ENCODE results near the gene CYB561D2. TPM values are rescaled to one million over a fixed set of nuclear protein-coding genes. Genes with fewer than 3 reads are reported as not detected.

The CYB561D2 gene
- total RNA-seq, 3 donors from 2014 or later (not counting 1 experiment from before 2014, with no cell fraction given): 39.6 to 54.0 (median 50.5) TPM

DNA sequence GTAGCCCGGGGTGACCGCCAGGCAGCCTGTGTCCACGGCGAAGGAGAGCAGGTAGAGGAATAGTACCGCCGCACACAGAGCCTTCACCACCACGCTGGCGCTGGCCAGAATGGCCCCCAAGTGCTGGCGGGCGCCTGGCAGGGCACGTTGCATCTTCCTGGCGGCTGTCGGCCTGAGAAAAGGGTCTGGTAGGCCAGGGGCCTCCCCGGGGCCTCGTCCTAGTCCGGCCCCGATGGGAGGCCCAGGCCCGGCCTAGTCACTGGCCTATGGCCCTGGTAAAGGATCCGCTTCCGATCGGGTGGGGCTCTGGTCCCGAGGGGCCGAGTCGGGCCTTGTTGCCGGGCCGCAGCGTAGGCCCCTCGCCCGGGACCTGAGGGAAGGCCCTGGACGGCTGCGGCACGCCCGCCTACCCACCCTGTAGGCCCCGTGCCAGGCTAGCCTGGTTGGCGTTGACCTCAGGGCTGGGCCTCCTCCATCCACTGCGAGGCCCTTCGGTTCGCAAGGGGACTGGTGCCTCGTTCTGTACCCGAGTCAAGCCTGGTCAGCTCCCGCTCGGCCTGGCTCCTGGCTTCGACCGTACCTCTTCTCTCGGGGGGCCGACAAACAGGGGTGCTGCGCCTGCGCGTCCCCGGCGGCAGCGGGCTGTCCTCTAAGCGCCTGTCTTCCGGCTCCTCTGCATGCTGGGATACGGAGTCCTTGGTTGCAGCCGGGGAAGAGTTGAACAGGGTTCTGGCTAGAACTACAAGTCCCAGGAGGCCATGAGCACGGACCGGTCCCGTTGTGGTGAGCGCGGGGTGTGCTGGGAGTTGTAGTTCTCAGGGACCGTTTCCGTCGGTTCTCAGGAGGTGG, 8.5 kb downstream of the CYB561D2 start, which contains the start of gene TMEM115:
TSS of gene TMEM115 (minus strand) at position 611 of the 849 bp plus-strand sequence. CDS start at position 153, 458 bp downstream.
- intact Hi-C loops (cut with micrococcal nuclease): loop anchor here (1.0 to 10.0 kb wide), 5 partner anchors 8 to 1026 kb away; partner anchors contain the start of genes HYAL3, IFRD2, MANF and NAA80
- Histone ChIP-seq H3K9me3 (ENCODE audit: control insufficient read depth, insufficient read depth, low read length) (no peaks in the 10 kb centered on the region), H3K27me3 (ENCODE audit: control insufficient read depth, insufficient read depth, low read length) (no peaks in the 10 kb centered on the region), H3K27ac (ENCODE audit: low read length) (peak within 1 kb of the TSS; percentile 70), H3K36me3 (ENCODE audit: control insufficient read depth, insufficient read depth, low read length) (peaks cover 35% of the 10 kb centered on the region), H3K4me3 (ENCODE audit: low read length) (peak within 1 kb of the TSS; percentile 76), H3K4me1 (ENCODE audit: control insufficient read depth, insufficient read depth, low read length) (peaks cover 46% of the 10 kb centered on the region)
- Mint-ChIP-seq H3K36me3 (no peaks in the 10 kb centered on the region), H3K4me3 (peak within 1 kb of the TSS; percentile 99), H3K27ac (peak within 1 kb of the TSS; percentile 92 to 96), H3K9me3 (no peaks in the 10 kb centered on the region), H3K4me1 (peaks cover 30 to 49% of the 10 kb centered on the region in 2 donors), H3K27me3 (ENCODE audit: low read depth in 2 of 2) (no peaks in the 10 kb centered on the region)
- peak; percentile 86 to 98 for DNase-seq
- TF ChIP-seq, protein P1, sequence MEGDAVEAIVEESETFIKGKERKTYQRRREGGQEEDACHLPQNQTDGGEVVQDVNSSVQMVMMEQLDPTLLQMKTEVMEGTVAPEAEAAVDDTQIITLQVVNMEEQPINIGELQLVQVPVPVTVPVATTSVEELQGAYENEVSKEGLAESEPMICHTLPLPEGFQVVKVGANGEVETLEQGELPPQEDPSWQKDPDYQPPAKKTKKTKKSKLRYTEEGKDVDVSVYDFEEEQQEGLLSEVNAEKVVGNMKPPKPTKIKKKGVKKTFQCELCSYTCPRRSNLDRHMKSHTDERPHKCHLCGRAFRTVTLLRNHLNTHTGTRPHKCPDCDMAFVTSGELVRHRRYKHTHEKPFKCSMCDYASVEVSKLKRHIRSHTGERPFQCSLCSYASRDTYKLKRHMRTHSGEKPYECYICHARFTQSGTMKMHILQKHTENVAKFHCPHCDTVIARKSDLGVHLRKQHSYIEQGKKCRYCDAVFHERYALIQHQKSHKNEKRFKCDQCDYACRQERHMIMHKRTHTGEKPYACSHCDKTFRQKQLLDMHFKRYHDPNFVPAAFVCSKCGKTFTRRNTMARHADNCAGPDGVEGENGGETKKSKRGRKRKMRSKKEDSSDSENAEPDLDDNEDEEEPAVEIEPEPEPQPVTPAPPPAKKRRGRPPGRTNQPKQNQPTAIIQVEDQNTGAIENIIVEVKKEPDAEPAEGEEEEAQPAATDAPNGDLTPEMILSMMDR (IDR thresholded peaks at IDR 0.05): no peak
- peak; percentile 100 for ATAC-seq
- 2% methylated on average over 64 of the region's 64 CpGs for WGBS (ENCODE audit: insufficient coverage)

DNA sequence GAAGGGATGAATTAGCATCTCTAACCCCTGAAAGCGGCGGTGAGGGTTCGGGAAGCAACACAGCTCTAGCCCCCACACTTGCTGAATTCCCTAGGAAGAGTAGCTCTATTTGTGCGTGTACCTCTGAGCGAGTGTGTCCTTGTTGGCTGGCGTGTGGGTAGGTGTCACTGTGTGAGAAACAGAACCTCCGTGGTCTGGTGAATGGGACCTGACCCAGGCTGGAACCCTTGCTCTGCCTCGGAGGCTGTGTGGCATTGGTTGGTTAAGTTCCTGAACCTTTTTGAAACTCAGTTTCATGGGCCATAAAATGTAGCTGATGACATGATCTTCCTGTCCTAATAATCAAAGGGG, 9.1 kb downstream of the CYB561D2 start:
- peak in 2 of 3 donors; percentile 11 to 15 for ATAC-seq
- H3K27ac ChIP-seq (ENCODE audit: low read length): peak overlapping the region; percentile 1
- H3K27ac Mint-ChIP-seq: peak overlapping the region; percentile 92 to 96
- no peaks in the 10 kb centered on the region for H3K27me3 Mint-ChIP-seq (ENCODE audit: low read depth in 2 of 2)
- H3K4me3 Mint-ChIP-seq: peak overlapping the region; percentile 99
- H3K4me1 Mint-ChIP-seq: peaks cover 30 to 52% of the 10 kb centered on the region in 2 donors
- WGBS (ENCODE audit: insufficient coverage): 20% methylated on average over 8 of the region's 8 CpGs
- H3K4me3 ChIP-seq (ENCODE audit: low read length): no peak overlapping the region
- no peaks in the 10 kb centered on the region for H3K9me3 ChIP-seq (ENCODE audit: control insufficient read depth, insufficient read depth, low read length)
- peaks cover 52% of the 10 kb centered on the region for H3K4me1 ChIP-seq (ENCODE audit: control insufficient read depth, insufficient read depth, low read length)
- H3K9me3 Mint-ChIP-seq: no peaks in the 10 kb centered on the region
- TF ChIP-seq, protein P1 (IDR thresholded peaks at IDR 0.05): no peak
- DNase-seq: no peak
- intact Hi-C loops (cut with micrococcal nuclease): loop anchor here (1.0 to 10.0 kb wide), 5 partner anchors 8 to 1025 kb away; partner anchors contain the start of genes HYAL3, IFRD2, MANF and NAA80
- no peaks in the 10 kb centered on the region for H3K27me3 ChIP-seq (ENCODE audit: control insufficient read depth, insufficient read depth, low read length)
- no peaks in the 10 kb centered on the region for H3K36me3 Mint-ChIP-seq
- H3K36me3 ChIP-seq (ENCODE audit: control insufficient read depth, insufficient read depth, low read length): peaks cover 29% of the 10 kb centered on the region

DNA sequence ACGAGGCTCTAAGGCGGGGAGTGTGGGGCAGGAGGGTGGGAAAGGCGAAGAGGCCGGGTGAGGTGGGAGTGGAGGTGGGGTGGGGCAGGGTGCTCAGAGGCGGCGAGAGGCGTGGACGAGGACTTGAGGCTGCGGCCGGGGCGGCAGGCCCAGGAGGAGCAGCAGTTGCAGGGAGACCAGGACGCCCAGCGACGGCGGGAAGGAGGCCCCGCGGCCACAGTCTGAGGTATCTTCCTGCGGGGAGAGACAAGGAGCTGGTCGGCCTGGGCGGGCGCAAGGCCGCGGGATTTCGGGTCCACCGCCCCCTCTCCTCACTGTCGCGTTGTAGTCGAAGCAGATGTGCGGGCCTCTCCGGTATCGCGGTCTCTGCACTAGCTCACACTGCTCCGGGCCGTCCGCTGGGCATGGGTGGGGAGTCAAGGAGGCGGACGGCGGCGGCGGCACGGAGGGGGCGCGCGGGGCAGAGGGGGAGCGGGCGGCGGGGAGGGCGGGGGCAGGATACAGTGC, 14.0 kb downstream of the CYB561D2 start:
- Histone ChIP-seq H3K4me1 (ENCODE audit: control insufficient read depth, insufficient read depth, low read length) (peaks cover 31% of the 10 kb centered on the region), H3K36me3 (ENCODE audit: control insufficient read depth, insufficient read depth, low read length) (no peaks in the 10 kb centered on the region), H3K4me3 (ENCODE audit: low read length) (peak overlapping the region; percentile 62), H3K9me3 (ENCODE audit: control insufficient read depth, insufficient read depth, low read length) (no peaks in the 10 kb centered on the region), H3K27ac (ENCODE audit: low read length) (no peak overlapping the region), H3K27me3 (ENCODE audit: control insufficient read depth, insufficient read depth, low read length) (no peaks in the 10 kb centered on the region)
- H3K27ac Mint-ChIP-seq: peak overlapping the region in 1 of 2 donors; percentile 85
- ATAC-seq (peak; percentile 8 to 34 (median 22)), DNase-seq (no peak)
- H3K27me3 Mint-ChIP-seq (ENCODE audit: low read depth in 2 of 2): no peaks in the 10 kb centered on the region
- no peaks in the 10 kb centered on the region for H3K9me3 Mint-ChIP-seq
- no peaks in the 10 kb centered on the region for H3K36me3 Mint-ChIP-seq
- TF ChIP-seq, protein P1 (IDR thresholded peaks at IDR 0.05): no peak
- WGBS (ENCODE audit: insufficient coverage): 16% methylated on average over 48 of the region's 48 CpGs
- peak overlapping the region; percentile 81 for H3K4me3 Mint-ChIP-seq
- peaks cover 9 to 22% of the 10 kb centered on the region in 2 donors for H3K4me1 Mint-ChIP-seq
- intact Hi-C loops (cut with micrococcal nuclease): no loop called here
